EL (cell line): ENCODE results near the gene RSPH10B2.
"Not testable (repeated sequence)": the region's sequence is repeated elsewhere in the genome, so short reads cannot be mapped to it uniquely, and the experiment has no call there.

ENCODE experiments used
- DNase-seq: peaks from one replicate; pipeline ENCODE4 v3.0.0-alpha.2; 2016

The RSPH10B2 gene

DNA sequence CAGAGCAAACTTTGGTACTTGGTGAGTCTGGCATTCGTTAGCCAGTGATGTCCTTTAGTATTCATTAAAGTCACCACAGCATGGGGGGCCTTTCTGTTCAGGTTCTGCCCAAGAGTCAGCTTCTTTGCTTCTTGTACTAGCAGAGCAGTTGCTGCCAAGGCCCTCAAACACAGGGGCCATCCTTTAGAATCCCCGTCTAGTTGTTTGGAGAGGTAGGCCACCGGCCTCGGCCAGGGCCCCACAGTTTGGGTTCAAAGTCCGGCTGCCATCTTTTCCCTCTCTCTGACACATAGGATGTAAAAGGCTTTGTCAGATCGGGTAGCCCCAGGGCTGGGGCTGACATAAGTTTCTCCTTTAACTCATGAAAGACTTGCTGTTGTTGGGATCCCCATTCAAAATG, 89.8 kb downstream of the RSPH10B2 start:
- not testable (repeated sequence) for DNase-seq

DNA sequence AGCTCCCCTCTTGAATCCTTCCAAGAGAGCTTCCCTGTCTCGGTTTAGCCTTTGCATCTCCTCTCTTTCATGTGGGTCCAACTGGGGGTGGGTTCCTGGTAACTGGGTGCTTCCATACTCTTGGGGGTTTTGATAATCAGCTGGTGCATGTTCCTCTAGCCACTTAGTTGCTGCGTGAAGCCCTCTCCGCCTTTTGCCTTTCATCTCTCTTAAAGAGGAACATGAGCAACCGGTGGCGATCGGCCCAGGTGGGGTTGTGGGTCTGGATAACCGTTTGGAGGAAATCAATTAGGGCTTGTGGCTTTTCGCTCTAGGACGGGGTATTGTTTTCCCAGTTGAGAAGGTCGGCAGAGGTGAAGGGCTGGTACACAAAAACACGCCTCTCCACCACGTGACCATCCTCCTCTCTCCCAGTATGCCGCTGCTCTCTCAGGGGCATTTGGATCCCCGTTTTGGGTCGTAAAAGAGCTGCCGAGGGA, 92.1 kb downstream of the RSPH10B2 start:
- not testable (repeated sequence) for DNase-seq

DNA sequence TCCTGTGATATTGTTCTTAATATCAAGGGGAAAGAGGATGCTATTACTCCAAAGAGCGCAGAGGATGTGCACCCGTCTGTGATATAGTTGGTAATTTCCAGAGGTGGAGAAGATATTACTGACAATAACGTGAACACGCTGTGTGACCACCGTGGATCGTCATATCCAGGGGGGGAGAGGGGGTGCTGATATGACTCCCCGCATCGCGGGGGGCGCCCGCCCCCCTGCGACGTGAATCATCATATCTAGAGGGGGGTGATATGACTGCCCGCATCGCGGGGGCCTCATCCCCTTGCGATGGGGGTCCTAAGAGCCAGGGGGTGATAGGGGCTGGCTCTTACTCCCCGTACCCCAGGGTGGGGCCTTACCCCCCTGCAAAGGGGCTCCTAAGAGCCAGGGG, 93.8 kb downstream of the RSPH10B2 start:
- not testable (repeated sequence) for DNase-seq
